A673 (cell line): ENCODE measurements around the gene RAB3GAP2. TPM values are rescaled to one million over a fixed set of nuclear protein-coding genes. Genes with fewer than 3 reads are reported as not detected.
"Not testable (repeated sequence)": the region's sequence is repeated elsewhere in the genome, so short reads cannot be mapped to it uniquely, and the experiment has no call there.

Experiments used
- BruUV-seq: library from RNA; stranded (reverse); fragments of 400-500 nt; replicated peaks from 2 replicates; lab custom pipeline; 2021; lab: Mats Ljungman, UMichigan
- CTCF ChIA-PET: fragments of 300-600 bp; sonication (Branson Sonifier 250); formaldehyde crosslinking; loops from one replicate; lab custom pipeline; 2022; ENCODE audit warnings: antibody characterized with exemption; lab: Charles Lee
- POLR2A ChIA-PET: fragments of 300-600 bp; sonication (Branson Sonifier 250); formaldehyde crosslinking; loops from one replicate; lab custom pipeline; 2022; ENCODE audit warnings: antibody characterized with exemption; ENCODE audit not compliant: low non-redundant PET; lab: Charles Lee
- DNase-seq: peaks from one replicate; pipeline ENCODE4 v3.0.0-alpha.2; 2015; ENCODE audit warnings: low spot score
- H3K27ac ChIP-seq: fragments of 200-600 bp; sonication (generic); 2 replicates; pipeline ENCODE4 v1.5.1; 2016; ENCODE audit warnings: mixed run types, low read depth, mild to moderate bottlenecking, mixed read lengths, antibody characterized with exemption, low read length; ENCODE audit not compliant: poor library complexity, severe bottlenecking
- H3K27me3 ChIP-seq: fragments of 200-600 bp; sonication (generic); replicated peaks from 2 replicates; pipeline ENCODE4 v1.6.1; 2017; ENCODE audit warnings: mixed run types, low read depth, mild to moderate bottlenecking, mixed read lengths, antibody characterized with exemption, low read length; ENCODE audit not compliant: insufficient read depth, poor library complexity
- H3K36me3 ChIP-seq: fragments of 200-600 bp; sonication (generic); 2 replicates; pipeline ENCODE4 v1.6.1; 2016; ENCODE audit warnings: mixed run types, mild to moderate bottlenecking, mixed read lengths, antibody characterized with exemption, low read length; ENCODE audit not compliant: insufficient read depth, poor library complexity, severe bottlenecking
- H3K4me1 ChIP-seq: fragments of 200-600 bp; sonication (generic); 2 replicates; pipeline ENCODE4 v1.6.1; 2017; ENCODE audit warnings: mixed run types, mild to moderate bottlenecking, mixed read lengths, antibody characterized with exemption, low read length; ENCODE audit not compliant: insufficient read depth, poor library complexity, severe bottlenecking
- H3K4me3 ChIP-seq: fragments of 200-600 bp; sonication (generic); 2 replicates; pipeline ENCODE4 v1.5.1; 2016; ENCODE audit warnings: low read depth, mixed run types, mild to moderate bottlenecking, mixed read lengths, low read length; ENCODE audit not compliant: poor library complexity, severe bottlenecking
- H3K9me3 ChIP-seq: fragments of 200-600 bp; sonication (generic); 2 replicates; pipeline ENCODE4 v1.6.1; 2016; ENCODE audit warnings: mixed run types, low read depth, mild to moderate bottlenecking, mixed read lengths, antibody characterized with exemption, low read length; ENCODE audit not compliant: poor library complexity, severe bottlenecking
- EZH2 ChIP-seq: fragments of 200-600 bp; sonication (generic); IDR thresholded peaks from 2 replicates; pipeline ENCODE4 v1.6.1; 2017; ENCODE audit warnings: borderline replicate concordance, low read depth, mild to moderate bottlenecking, mixed read lengths, antibody characterized with exemption, low read length; ENCODE audit not compliant: poor library complexity, severe bottlenecking
- intact Hi-C: fragments of 100-400 bp; cut with micrococcal nuclease; formaldehyde crosslinking; loops from one replicate; pipeline ENCODE4 v1.10.0; 2022; ENCODE audit not compliant: unreplicated experiment
- total RNA-seq: library from RNA; stranded (reverse); gene quantifications from 2 replicates; pipeline ENCODE4 v1.2.3, GENCODE V29; 2021
- TF ChIP-seq, protein P1 (sequence below): fragments of 300-800, 200-600 bp; sonication (generic); conservative IDR thresholded peaks from 2 replicates; pipeline ENCODE4 v1.5.1; 2017; ENCODE audit warnings: low read depth, mild to moderate bottlenecking, antibody characterized with exemption, low read length, moderate library complexity, mixed read lengths

Gene RAB3GAP2
- total RNA-seq, 1 experiment from 2014 or later = 43.8 TPM

GRCh38 chr1:220251272-220251671, 21.0 kb downstream of the RAB3GAP2 start:
- ChIA-PET POLR2A (no interaction called here), CTCF (no interaction called here)
- intact Hi-C loops = no loop called here
- H3K4me3 ChIP-seq = no peak overlapping the region
- H3K27ac ChIP-seq = no peak overlapping the region
- TF ChIP-seq EZH2 = no peak
- TF ChIP-seq, protein P1, sequence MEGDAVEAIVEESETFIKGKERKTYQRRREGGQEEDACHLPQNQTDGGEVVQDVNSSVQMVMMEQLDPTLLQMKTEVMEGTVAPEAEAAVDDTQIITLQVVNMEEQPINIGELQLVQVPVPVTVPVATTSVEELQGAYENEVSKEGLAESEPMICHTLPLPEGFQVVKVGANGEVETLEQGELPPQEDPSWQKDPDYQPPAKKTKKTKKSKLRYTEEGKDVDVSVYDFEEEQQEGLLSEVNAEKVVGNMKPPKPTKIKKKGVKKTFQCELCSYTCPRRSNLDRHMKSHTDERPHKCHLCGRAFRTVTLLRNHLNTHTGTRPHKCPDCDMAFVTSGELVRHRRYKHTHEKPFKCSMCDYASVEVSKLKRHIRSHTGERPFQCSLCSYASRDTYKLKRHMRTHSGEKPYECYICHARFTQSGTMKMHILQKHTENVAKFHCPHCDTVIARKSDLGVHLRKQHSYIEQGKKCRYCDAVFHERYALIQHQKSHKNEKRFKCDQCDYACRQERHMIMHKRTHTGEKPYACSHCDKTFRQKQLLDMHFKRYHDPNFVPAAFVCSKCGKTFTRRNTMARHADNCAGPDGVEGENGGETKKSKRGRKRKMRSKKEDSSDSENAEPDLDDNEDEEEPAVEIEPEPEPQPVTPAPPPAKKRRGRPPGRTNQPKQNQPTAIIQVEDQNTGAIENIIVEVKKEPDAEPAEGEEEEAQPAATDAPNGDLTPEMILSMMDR = no peak
- no TSS peak for BruUV-seq
- no peaks in the 10 kb centered on the region for H3K27me3 ChIP-seq
- peaks cover 28% of the 10 kb centered on the region for H3K9me3 ChIP-seq
- DNase-seq = no peak
- H3K4me1 ChIP-seq = no peaks in the 10 kb centered on the region
- peaks cover 18% of the 10 kb centered on the region for H3K36me3 ChIP-seq

- Histone ChIP-seq H3K4me1 (no peaks in the 10 kb centered on the region), H3K27me3 (no peaks in the 10 kb centered on the region), H3K9me3 (peaks cover 28% of the 10 kb centered on the region), H3K4me3 (no peak overlapping the region), H3K36me3 (peaks cover 18% of the 10 kb centered on the region), H3K27ac (no peak overlapping the region)
- intact Hi-C loops = no loop called here
- DNase-seq = no peak
- POLR2A ChIA-PET = no interaction called here
- no TSS peak for BruUV-seq
- TF ChIP-seq, protein P1 = no peak
- TF ChIP-seq EZH2 = no peak
- CTCF ChIA-PET = no interaction called here
These were observed 21.6 kb downstream of the RAB3GAP2 start for GRCh38 chr1:220250681-220251080.

DNA sequence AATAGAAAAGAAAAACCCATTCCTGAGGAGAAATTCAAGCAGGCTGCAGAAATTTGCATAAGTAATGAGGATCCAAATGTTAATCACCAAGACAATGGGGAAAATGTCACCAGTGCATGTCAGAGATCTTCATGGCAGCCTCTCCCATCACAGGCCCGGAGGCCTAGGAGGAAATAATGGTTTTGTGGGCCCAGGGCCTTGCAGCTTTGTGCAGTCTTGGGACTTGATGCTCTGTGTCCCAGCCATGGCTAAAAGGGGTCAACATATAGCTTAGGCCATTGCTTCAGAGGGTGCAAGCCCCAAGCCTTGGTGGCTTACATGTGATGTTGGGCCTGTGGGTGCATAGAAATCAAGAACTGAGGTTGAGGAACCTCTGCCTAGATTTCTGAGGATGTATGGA, 22.7 kb downstream of the RAB3GAP2 start:
- ChIA-PET POLR2A (no interaction called here), CTCF (no interaction called here)
- H3K27ac ChIP-seq = no peak overlapping the region
- H3K4me1 ChIP-seq = no peaks in the 10 kb centered on the region
- no peak overlapping the region for H3K4me3 ChIP-seq
- no TSS peak for BruUV-seq
- no peak for DNase-seq
- intact Hi-C loops = no loop called here
- TF ChIP-seq EZH2 = no peak
- TF ChIP-seq, protein P1 = no peak
- peaks cover 18% of the 10 kb centered on the region for H3K36me3 ChIP-seq
- H3K27me3 ChIP-seq = no peaks in the 10 kb centered on the region
- peaks cover 28% of the 10 kb centered on the region for H3K9me3 ChIP-seq

GRCh38 chr1:220248715-220249265, 23.5 kb downstream of the RAB3GAP2 start:
- H3K9me3 ChIP-seq = peaks cover 28% of the 10 kb centered on the region
- CTCF ChIA-PET, intact Hi-C loops, H3K4me3 ChIP-seq, POLR2A ChIA-PET, H3K4me1 ChIP-seq, H3K27ac ChIP-seq, BruUV-seq, DNase-seq, H3K27me3 ChIP-seq: not testable (repeated sequence)
- peaks cover 18% of the 10 kb centered on the region for H3K36me3 ChIP-seq

DNA sequence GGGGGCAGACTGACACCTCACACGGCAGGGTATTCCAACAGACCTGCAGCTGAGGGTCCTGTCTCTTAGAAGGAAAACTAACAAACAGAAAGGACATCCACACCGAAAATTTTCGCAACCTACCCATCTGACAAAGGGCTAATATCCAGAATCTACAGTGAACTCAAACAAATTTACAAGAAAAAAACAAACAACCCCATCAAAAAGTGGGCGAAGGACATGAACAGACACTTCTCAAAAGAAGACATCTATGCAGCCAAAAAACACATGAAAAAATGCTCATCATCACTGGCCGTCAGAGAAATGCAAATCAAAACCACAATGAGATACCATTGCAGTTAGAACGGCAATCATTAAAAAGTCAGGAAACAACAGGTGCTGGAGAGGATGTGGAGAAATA, 26.4 kb downstream of the RAB3GAP2 start:
- H3K27me3 ChIP-seq, H3K36me3 ChIP-seq, POLR2A ChIA-PET, BruUV-seq, CTCF ChIA-PET, H3K27ac ChIP-seq, H3K4me1 ChIP-seq, intact Hi-C loops, DNase-seq, H3K4me3 ChIP-seq: not testable (repeated sequence)
- peaks cover 28% of the 10 kb centered on the region for H3K9me3 ChIP-seq
